Measurements from ENCODE around the gene NT5DC1.
"Not testable (repeated sequence)": the region's sequence is repeated elsewhere in the genome, so short reads cannot be mapped to it uniquely, and the experiment has no call there.

The NT5DC1 gene

GRCh38 chr6:116256694-116257093 is 156.0 kb downstream of the NT5DC1 start:
- no peak overlapping the region for H3K4me3 ChIP-seq (ENCODE audit: low read depth, low read length)
- DNase-seq (ENCODE audit: low read depth) = no peak

- no peak overlapping the region for H3K4me3 ChIP-seq (ENCODE audit: low read depth, low read length)
- no peak for DNase-seq (ENCODE audit: low read depth)
Observed at GRCh38 chr6:116258520-116258919, 157.9 kb downstream of the NT5DC1 start.

GRCh38 chr6:116263353-116263752 is 162.7 kb downstream of the NT5DC1 start:
- no peak for DNase-seq (ENCODE audit: low read depth)
- no peak overlapping the region for H3K4me3 ChIP-seq (ENCODE audit: low read depth, low read length)

- no peak for DNase-seq (ENCODE audit: low read depth)
- H3K4me3 ChIP-seq (ENCODE audit: low read depth, low read length) = no peak overlapping the region
Observed at GRCh38 chr6:116265041-116265829, 164.6 kb downstream of the NT5DC1 start.

- DNase-seq (ENCODE audit: low read depth) = no peak
- no peak overlapping the region for H3K4me3 ChIP-seq (ENCODE audit: low read depth, low read length)
Observed at GRCh38 chr6:116266803-116267202, 166.2 kb downstream of the NT5DC1 start.

GRCh38 chr6:116267836-116268588 is 167.4 kb downstream of the NT5DC1 start:
- no peak for DNase-seq (ENCODE audit: low read depth)
- no peak overlapping the region for H3K4me3 ChIP-seq (ENCODE audit: low read depth, low read length)

GRCh38 chr6:116268589-116269293 is 168.1 kb downstream of the NT5DC1 start:
- no peak overlapping the region for H3K4me3 ChIP-seq (ENCODE audit: low read depth, low read length)
- DNase-seq (ENCODE audit: low read depth) = no peak

- no peak for DNase-seq (ENCODE audit: low read depth)
- no peak overlapping the region for H3K4me3 ChIP-seq (ENCODE audit: low read depth, low read length)
Observed at GRCh38 chr6:116271149-116271708, 170.6 kb downstream of the NT5DC1 start.

- DNase-seq (ENCODE audit: low read depth) = no peak
- H3K4me3 ChIP-seq (ENCODE audit: low read depth, low read length) = peak overlapping the region; percentile 93
Observed at GRCh38 chr6:116277124-116277523, 176.5 kb downstream of the NT5DC1 start.

- peak overlapping the region; percentile 93 for H3K4me3 ChIP-seq (ENCODE audit: low read depth, low read length)
- DNase-seq (ENCODE audit: low read depth) = no peak
Observed at GRCh38 chr6:116278481-116278829, 177.8 kb downstream of the NT5DC1 start.

GRCh38 chr6:116278854-116279231 is 178.2 kb downstream of the NT5DC1 start:
- no peak for DNase-seq (ENCODE audit: low read depth)
- peak overlapping the region; percentile 93 for H3K4me3 ChIP-seq (ENCODE audit: low read depth, low read length)

GRCh38 chr6:116279232-116280160 is 178.8 kb downstream of the NT5DC1 start, which contains the start of gene TSPYL1:
Gene TSPYL1, minus strand, starts transcription at chr6:116279930. Its CDS starts 100 bp downstream, at chr6:116279830.
- peak within 1 kb of the TSS; percentile 93 for H3K4me3 ChIP-seq (ENCODE audit: low read depth, low read length)
- DNase-seq (ENCODE audit: low read depth) = peak; percentile 91

GRCh38 chr6:116280161-116280932 is 179.7 kb downstream of the NT5DC1 start:
- peak overlapping the region; percentile 93 for H3K4me3 ChIP-seq (ENCODE audit: low read depth, low read length)
- DNase-seq (ENCODE audit: low read depth) = no peak

GRCh38 chr6:116280933-116281316 is 180.3 kb downstream of the NT5DC1 start:
- H3K4me3 ChIP-seq (ENCODE audit: low read depth, low read length) = no peak overlapping the region
- no peak for DNase-seq (ENCODE audit: low read depth)

GRCh38 chr6:116282698-116283097 is 182.0 kb downstream of the NT5DC1 start:
- no peak for DNase-seq (ENCODE audit: low read depth)
- H3K4me3 ChIP-seq (ENCODE audit: low read depth, low read length) = no peak overlapping the region

- H3K4me3 ChIP-seq (ENCODE audit: low read depth, low read length) = no peak overlapping the region
- no peak for DNase-seq (ENCODE audit: low read depth)
Observed at GRCh38 chr6:116283191-116283590, 182.5 kb downstream of the NT5DC1 start.

- not testable (repeated sequence) for H3K4me3 ChIP-seq (ENCODE audit: low read depth, low read length); DNase-seq (ENCODE audit: low read depth)
Observed at GRCh38 chr6:116284984-116285383, 184.3 kb downstream of the NT5DC1 start.

GRCh38 chr6:116286773-116287358 is 186.2 kb downstream of the NT5DC1 start:
- no peak for DNase-seq (ENCODE audit: low read depth)
- H3K4me3 ChIP-seq (ENCODE audit: low read depth, low read length) = no peak overlapping the region

All from skeletal muscle cell (primary cell).